Sigmoid colon (tissue), 4 donors: ENCODE measurements around the gene THOC5.

Experiments
- EP300 ChIP-seq, 4 donors: sonication (generic); formaldehyde crosslinking; IDR thresholded peaks; one replicate each; pipeline ENCODE4 v1.6.1; 2017; ENCODE audit warnings: antibody characterized with exemption in 4 of 4
- POLR2A ChIP-seq, 2 donors: fragments of 450-650 bp; IDR thresholded peaks; one replicate each; pipeline ENCODE4 v1.6.1; 2016; ENCODE audit warnings: antibody characterized with exemption in 2 of 2, mild to moderate bottlenecking in 2 of 2, moderate library complexity in 2 of 2
- POLR2AphosphoS5 ChIP-seq, 4 donors: sonication (generic); formaldehyde crosslinking; IDR thresholded peaks; one replicate each; pipeline ENCODE4 v1.6.1; 2017; ENCODE audit warnings: antibody characterized with exemption in 4 of 4
- TF ChIP-seq, protein P1 (sequence below), 4 experiments: fragments of 450-650 bp in 3 of 4; fragments of 200-600 bp in 1 of 4; IDR thresholded peaks; one replicate each; pipeline ENCODE4 v1.5.1; 2016 to 2019; ENCODE audit warnings: antibody characterized with exemption in 4 of 4, mild to moderate bottlenecking in 3 of 4, moderate library complexity in 2 of 4

DNA sequence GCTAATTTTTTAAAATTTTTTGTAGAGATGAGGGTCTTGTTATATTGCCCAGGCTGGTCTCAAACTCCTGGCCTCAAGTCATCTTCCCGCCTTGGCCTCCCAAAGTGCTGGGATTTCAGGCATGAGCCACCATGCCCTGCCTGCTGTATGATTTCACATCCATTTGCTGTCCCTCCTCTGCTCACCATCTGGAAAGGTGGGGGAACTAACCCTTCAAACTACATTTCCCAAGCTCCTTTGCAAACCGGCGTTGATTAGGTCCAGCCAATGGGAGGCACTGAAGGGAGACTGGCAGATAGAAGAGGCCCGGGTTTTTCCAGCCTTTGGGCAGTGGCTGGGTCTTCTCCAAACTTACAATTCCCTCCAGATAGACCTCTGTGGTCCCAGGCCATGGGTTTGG, 95.8 kb downstream of the THOC5 start:
- TF ChIP-seq, protein P1, sequence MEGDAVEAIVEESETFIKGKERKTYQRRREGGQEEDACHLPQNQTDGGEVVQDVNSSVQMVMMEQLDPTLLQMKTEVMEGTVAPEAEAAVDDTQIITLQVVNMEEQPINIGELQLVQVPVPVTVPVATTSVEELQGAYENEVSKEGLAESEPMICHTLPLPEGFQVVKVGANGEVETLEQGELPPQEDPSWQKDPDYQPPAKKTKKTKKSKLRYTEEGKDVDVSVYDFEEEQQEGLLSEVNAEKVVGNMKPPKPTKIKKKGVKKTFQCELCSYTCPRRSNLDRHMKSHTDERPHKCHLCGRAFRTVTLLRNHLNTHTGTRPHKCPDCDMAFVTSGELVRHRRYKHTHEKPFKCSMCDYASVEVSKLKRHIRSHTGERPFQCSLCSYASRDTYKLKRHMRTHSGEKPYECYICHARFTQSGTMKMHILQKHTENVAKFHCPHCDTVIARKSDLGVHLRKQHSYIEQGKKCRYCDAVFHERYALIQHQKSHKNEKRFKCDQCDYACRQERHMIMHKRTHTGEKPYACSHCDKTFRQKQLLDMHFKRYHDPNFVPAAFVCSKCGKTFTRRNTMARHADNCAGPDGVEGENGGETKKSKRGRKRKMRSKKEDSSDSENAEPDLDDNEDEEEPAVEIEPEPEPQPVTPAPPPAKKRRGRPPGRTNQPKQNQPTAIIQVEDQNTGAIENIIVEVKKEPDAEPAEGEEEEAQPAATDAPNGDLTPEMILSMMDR (IDR thresholded peaks at IDR 0.05), result no peak
- TF ChIP-seq POLR2A (IDR thresholded peaks at IDR 0.05) (no peak), POLR2AphosphoS5 (IDR thresholded peaks at IDR 0.05) (no peak), EP300 (IDR thresholded peaks at IDR 0.05) (no peak)
